CD4-positive, alpha-beta T cell treated with Interferon alpha-2 for 1 hour (primary cell): Measurements from ENCODE around the gene BBIP1.

Experiments used
- DNase-seq, 2 donors: peaks; one replicate each; pipeline ENCODE4 v3.0.0-alpha.2; 2020 to 2022

Gene BBIP1

GRCh38 chr10:110881905-110882304 lies 37.1 kb downstream of the BBIP1 start:
- no peak for DNase-seq

GRCh38 chr10:110881247-110881646 lies 37.7 kb downstream of the BBIP1 start:
- DNase-seq: no peak

GRCh38 chr10:110880012-110880411 lies 39.0 kb downstream of the BBIP1 start:
- DNase-seq: no peak

GRCh38 chr10:110876788-110877187 lies 42.2 kb downstream of the BBIP1 start:
- no peak for DNase-seq

- DNase-seq: no peak
Measured at GRCh38 chr10:110876000-110876399, 43.0 kb downstream of the BBIP1 start.

GRCh38 chr10:110873951-110874350 lies 45.0 kb downstream of the BBIP1 start:
- no peak for DNase-seq

- no peak for DNase-seq
Measured at GRCh38 chr10:110872984-110873923, 45.7 kb downstream of the BBIP1 start.

GRCh38 chr10:110872145-110872983 lies 46.6 kb downstream of the BBIP1 start:
- DNase-seq: peak; percentile 93

- peak; percentile 96 for DNase-seq
Measured at GRCh38 chr10:110871298-110872084, 47.5 kb downstream of the BBIP1 start, which contains the start of gene PDCD4. Gene PDCD4, plus strand, starts transcription at chr10:110871928. Its CDS starts 4,100 bp downstream, at chr10:110876028.

GRCh38 chr10:110870823-110871297 lies 48.1 kb downstream of the BBIP1 start:
- DNase-seq: no peak

GRCh38 chr10:110868981-110869380 lies 50.0 kb downstream of the BBIP1 start:
- peak; percentile 76 to 78 for DNase-seq

GRCh38 chr10:110867807-110868465 lies 51.0 kb downstream of the BBIP1 start:
- no peak for DNase-seq

- peak in 1 of 2 donors; percentile 19 for DNase-seq
Measured at GRCh38 chr10:110867011-110867806, 51.8 kb downstream of the BBIP1 start.

- no peak for DNase-seq
Measured at GRCh38 chr10:110865809-110866482, 53.0 kb downstream of the BBIP1 start.

GRCh38 chr10:110865186-110865808 lies 53.7 kb downstream of the BBIP1 start:
- peak in 1 of 2 donors; percentile 51 for DNase-seq

GRCh38 chr10:110864662-110865140 lies 54.3 kb downstream of the BBIP1 start:
- peak; percentile 83 to 90 for DNase-seq

- DNase-seq: no peak
Measured at GRCh38 chr10:110863956-110864355, 55.0 kb downstream of the BBIP1 start.

GRCh38 chr10:110863361-110863760 lies 55.6 kb downstream of the BBIP1 start:
- no peak for DNase-seq

- no peak for DNase-seq
Measured at GRCh38 chr10:110862961-110863360, 56.0 kb downstream of the BBIP1 start.
